Nephron (organoid): ENCODE data around the gene MYO1D.

Source experiments
- H3K27ac Mint-ChIP-seq, 3 experiments: 2 replicates each; pipeline ENCODE4 v1.8.0; 2020; ENCODE audit warnings: mixed read lengths in 3 of 3, mild to moderate bottlenecking in 2 of 3, moderate library complexity in 1 of 3
- H3K27me3 Mint-ChIP-seq: 2 replicates; pipeline ENCODE4 v1.8.0; 2021; ENCODE audit warnings: low read depth, mild to moderate bottlenecking, moderate library complexity, mixed read lengths
- H3K36me3 Mint-ChIP-seq: 2 replicates; pipeline ENCODE4 v1.8.0; 2020; ENCODE audit warnings: low read depth, mixed read lengths
- H3K4me1 Mint-ChIP-seq: 2 replicates; pipeline ENCODE4 v1.8.0; 2020; ENCODE audit warnings: mixed read lengths
- H3K4me3 Mint-ChIP-seq, 3 experiments: 2 replicates each; pipeline ENCODE4 v1.8.0; 2020; ENCODE audit warnings: mild to moderate bottlenecking in 3 of 3, mixed read lengths in 3 of 3, moderate library complexity in 2 of 3
- H3K9me3 Mint-ChIP-seq: 2 replicates; pipeline ENCODE4 v1.8.0; 2020; ENCODE audit warnings: mixed read lengths
- CTCF ChIP-seq, 3 experiments: fragments of 200-600 bp; sonication (generic); IDR thresholded peaks; one replicate each; pipeline ENCODE4 v1.5.0; 2021; ENCODE audit warnings: antibody characterized with exemption in 3 of 3; ENCODE audit not compliant: unreplicated experiment in 3 of 3

MYO1D gene

GRCh38 chr17:32627239-32627996 is 249.5 kb downstream of the MYO1D start:
- TF ChIP-seq CTCF (IDR thresholded peaks at IDR 0.05; ENCODE audit: unreplicated experiment in 3 of 3): no peak
- no peaks in the 10 kb centered on the region for H3K27me3 Mint-ChIP-seq
- peak overlapping the region; percentile 41 to 75 (median 50) for H3K27ac Mint-ChIP-seq
- H3K36me3 Mint-ChIP-seq: no peaks in the 10 kb centered on the region
- peaks cover 34% of the 10 kb centered on the region for H3K4me1 Mint-ChIP-seq
- no peaks in the 10 kb centered on the region for H3K9me3 Mint-ChIP-seq
- peak overlapping the region in 2 of 3 experiments; percentile 12 to 41 for H3K4me3 Mint-ChIP-seq

- H3K36me3 Mint-ChIP-seq: no peaks in the 10 kb centered on the region
- H3K27ac Mint-ChIP-seq: peak overlapping the region; percentile 30 to 76 (median 75)
- H3K9me3 Mint-ChIP-seq: no peaks in the 10 kb centered on the region
- TF ChIP-seq CTCF (IDR thresholded peaks at IDR 0.05; ENCODE audit: unreplicated experiment in 3 of 3): no peak
- peak overlapping the region in 2 of 3 experiments; percentile 2 to 51 for H3K4me3 Mint-ChIP-seq
- H3K27me3 Mint-ChIP-seq: no peaks in the 10 kb centered on the region
- H3K4me1 Mint-ChIP-seq: peaks cover 38% of the 10 kb centered on the region
These were observed 250.5 kb downstream of the MYO1D start for GRCh38 chr17:32626379-32626791.

- Mint-ChIP-seq H3K27me3 (no peaks in the 10 kb centered on the region), H3K4me3 (no peak overlapping the region)
These were observed 251.0 kb downstream of the MYO1D start for GRCh38 chr17:32625971-32626370.

GRCh38 chr17:32623196-32623595 is 253.7 kb downstream of the MYO1D start:
- Mint-ChIP-seq H3K9me3 (no peaks in the 10 kb centered on the region), H3K27me3 (no peaks in the 10 kb centered on the region), H3K27ac (no peak overlapping the region), H3K4me3 (no peak overlapping the region), H3K36me3 (no peaks in the 10 kb centered on the region), H3K4me1 (peaks cover 31% of the 10 kb centered on the region)
- no peak for TF ChIP-seq CTCF (IDR thresholded peaks at IDR 0.05; ENCODE audit: unreplicated experiment in 3 of 3)

More at GRCh38 chr17:32625971-32626370, 251.0 kb downstream of the MYO1D start:
- Mint-ChIP-seq H3K9me3 (no peaks in the 10 kb centered on the region), H3K27ac (peak overlapping the region; percentile 30 to 76 (median 75)), H3K36me3 (no peaks in the 10 kb centered on the region), H3K4me1 (peaks cover 38% of the 10 kb centered on the region)
- TF ChIP-seq CTCF (IDR thresholded peaks at IDR 0.05; ENCODE audit: unreplicated experiment in 3 of 3): no peak

GRCh38 chr17:32622540-32622939 is 254.4 kb downstream of the MYO1D start:
- no peaks in the 10 kb centered on the region for H3K27me3 Mint-ChIP-seq
- no peak for TF ChIP-seq CTCF (IDR thresholded peaks at IDR 0.05; ENCODE audit: unreplicated experiment in 3 of 3)
- no peaks in the 10 kb centered on the region for H3K36me3 Mint-ChIP-seq
- H3K9me3 Mint-ChIP-seq: no peaks in the 10 kb centered on the region
- H3K27ac Mint-ChIP-seq: no peak overlapping the region
- peaks cover 25% of the 10 kb centered on the region for H3K4me1 Mint-ChIP-seq
- no peak overlapping the region for H3K4me3 Mint-ChIP-seq
